Cardiac muscle cell (in vitro differentiated cells and primary cell): ENCODE measurements around the gene ALPG. TPM values are rescaled to one million over a fixed set of nuclear protein-coding genes. Genes with fewer than 3 reads are reported as not detected.
A peak's percentile ranks its signal among the peaks of the same experiment; 100 is the strongest.
"Not testable (repeated sequence)": the region's sequence is repeated elsewhere in the genome, so short reads cannot be mapped to it uniquely, and the experiment has no call there.

Source experiments
- DNase-seq, 2 donors: peaks; one replicate each; pipeline versions ENCODE4 v3.0.0 to v3.0.0-alpha.2; 2010 to 2017; ENCODE audit warnings: low read depth in 1 of 2, low spot score in 1 of 2
- H3K27ac ChIP-seq: fragments of 200-600 bp; sonication (generic); 2 replicates; pipeline ENCODE4 v1.5.1; 2016
- H3K27me3 ChIP-seq: fragments of 200-600 bp; sonication (generic); 2 replicates; pipeline ENCODE4 v1.6.0; 2016; ENCODE audit warnings: control low read depth
- H3K36me3 ChIP-seq: fragments of 200-600 bp; sonication (generic); 2 replicates; pipeline ENCODE4 v1.5.1; 2016; ENCODE audit warnings: control low read depth
- H3K4me1 ChIP-seq: fragments of 200-600 bp; sonication (generic); 2 replicates; pipeline ENCODE4 v1.8.1; 2017; ENCODE audit warnings: low read depth, mild to moderate bottlenecking, mixed run types
- H3K4me3 ChIP-seq: fragments of 200-600 bp; sonication (generic); 2 replicates; pipeline ENCODE4 v1.5.1; 2016; ENCODE audit warnings: mild to moderate bottlenecking
- H3K9me3 ChIP-seq: fragments of 200-600 bp; sonication (generic); 2 replicates; pipeline ENCODE4 v1.5.1; 2017; ENCODE audit warnings: low read depth, mild to moderate bottlenecking, control low read depth
- CTCF ChIP-seq: IDR thresholded peaks from 2 replicates; pipeline ENCODE4 v1.5.1; 2012; ENCODE audit warnings: low read depth, mild to moderate bottlenecking, low read length
- polyA plus RNA-seq: library from polyadenylated mRNA; unstranded; fragments of >200 nt; fragmentation: Nextera tagmentation; extraction: Ambion mirVana; gene quantifications from 2 replicates; pipeline ENCODE4 v1.2.1, GENCODE V29; 2016
- total RNA-seq: library from RNA; depleted of rRNA; stranded (reverse); fragments of >200 nt; gene quantifications from 2 replicates; pipeline ENCODE4 v1.2.3, GENCODE V29; 2016

The ALPG gene
- total and polyA plus RNA-seq, 2 experiments from 2014 or later, result not detected

- no peak overlapping the region for H3K4me3 ChIP-seq
- no peak for DNase-seq
- H3K27ac ChIP-seq, result no peak overlapping the region
- no peaks in the 10 kb centered on the region for H3K4me1 ChIP-seq
- H3K9me3 ChIP-seq, result no peaks in the 10 kb centered on the region
- no peaks in the 10 kb centered on the region for H3K36me3 ChIP-seq
- peaks cover 3% of the 10 kb centered on the region for H3K27me3 ChIP-seq
- TF ChIP-seq CTCF, result no peak
Observed at GRCh38 chr2:232448304-232448690, 41.7 kb downstream of the ALPG start.

- no peaks in the 10 kb centered on the region for H3K36me3 ChIP-seq
- H3K4me1 ChIP-seq, result no peaks in the 10 kb centered on the region
- H3K27ac ChIP-seq, result no peak overlapping the region
- no peak overlapping the region for H3K4me3 ChIP-seq
- DNase-seq, result no peak
- H3K27me3 ChIP-seq, result peaks cover 5% of the 10 kb centered on the region
- no peak for TF ChIP-seq CTCF
- H3K9me3 ChIP-seq, result no peaks in the 10 kb centered on the region
Observed at GRCh38 chr2:232449964-232450363, 43.3 kb downstream of the ALPG start.

- not testable (repeated sequence) for DNase-seq, H3K4me3 ChIP-seq, H3K4me1 ChIP-seq, H3K9me3 ChIP-seq, H3K27ac ChIP-seq, H3K36me3 ChIP-seq, H3K27me3 ChIP-seq
Observed at GRCh38 chr2:232451645-232452044, 45.0 kb downstream of the ALPG start.

- Histone ChIP-seq H3K36me3 (no peaks in the 10 kb centered on the region), H3K27ac (no peak overlapping the region), H3K9me3 (no peaks in the 10 kb centered on the region), H3K27me3 (peaks cover 9% of the 10 kb centered on the region), H3K4me1 (no peaks in the 10 kb centered on the region), H3K4me3 (no peak overlapping the region)
- no peak for TF ChIP-seq CTCF
- no peak for DNase-seq
Observed at GRCh38 chr2:232454630-232455029, 48.0 kb downstream of the ALPG start.

GRCh38 chr2:232455426-232456255 lies 49.0 kb downstream of the ALPG start, which contains the start of gene ALPI:
Gene ALPI, plus strand, starts transcription at chr2:232456153. Its CDS starts 47 bp downstream, at chr2:232456200.
- peaks cover 12% of the 10 kb centered on the region for H3K27me3 ChIP-seq
- no peaks in the 10 kb centered on the region for H3K4me1 ChIP-seq
- no peaks in the 10 kb centered on the region for H3K36me3 ChIP-seq
- no peak for TF ChIP-seq CTCF
- H3K27ac ChIP-seq, result no peak within 1 kb of the TSS
- H3K9me3 ChIP-seq, result no peaks in the 10 kb centered on the region
- H3K4me3 ChIP-seq, result no peak within 1 kb of the TSS
- peak in 1 of 2 donors; percentile 14 for DNase-seq

GRCh38 chr2:232456296-232457120 lies 49.9 kb downstream of the ALPG start:
- no peak overlapping the region for H3K4me3 ChIP-seq
- H3K4me1 ChIP-seq, result no peaks in the 10 kb centered on the region
- DNase-seq, result no peak
- no peak for TF ChIP-seq CTCF
- H3K9me3 ChIP-seq, result no peaks in the 10 kb centered on the region
- H3K27ac ChIP-seq, result no peak overlapping the region
- H3K36me3 ChIP-seq, result no peaks in the 10 kb centered on the region
- peaks cover 18% of the 10 kb centered on the region for H3K27me3 ChIP-seq
